ENCODE data around the gene TMEM178B.

The TMEM178B gene

DNA sequence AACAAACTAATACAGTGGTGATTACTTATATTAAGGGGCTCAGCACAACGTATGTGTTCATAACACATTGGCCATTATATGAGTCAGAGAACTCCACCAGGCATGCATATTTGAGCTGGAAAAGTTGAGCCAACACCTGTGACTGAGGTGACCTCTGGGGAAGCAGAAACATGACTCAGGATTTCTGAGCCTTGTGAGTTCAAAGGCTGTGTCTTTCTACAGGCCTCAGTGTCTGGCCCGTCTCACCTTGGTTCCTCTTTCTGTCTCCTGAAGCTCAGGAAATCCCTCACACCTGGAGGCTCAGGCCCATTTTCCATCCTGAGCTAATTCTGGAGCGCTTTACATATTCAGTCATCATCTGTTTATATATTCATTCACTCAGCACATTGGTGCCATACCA is 246.4 kb downstream of the TMEM178B start:
- no peak overlapping the region for H3K27ac ChIP-seq (replicated peaks)
- TF ChIP-seq, protein P1, sequence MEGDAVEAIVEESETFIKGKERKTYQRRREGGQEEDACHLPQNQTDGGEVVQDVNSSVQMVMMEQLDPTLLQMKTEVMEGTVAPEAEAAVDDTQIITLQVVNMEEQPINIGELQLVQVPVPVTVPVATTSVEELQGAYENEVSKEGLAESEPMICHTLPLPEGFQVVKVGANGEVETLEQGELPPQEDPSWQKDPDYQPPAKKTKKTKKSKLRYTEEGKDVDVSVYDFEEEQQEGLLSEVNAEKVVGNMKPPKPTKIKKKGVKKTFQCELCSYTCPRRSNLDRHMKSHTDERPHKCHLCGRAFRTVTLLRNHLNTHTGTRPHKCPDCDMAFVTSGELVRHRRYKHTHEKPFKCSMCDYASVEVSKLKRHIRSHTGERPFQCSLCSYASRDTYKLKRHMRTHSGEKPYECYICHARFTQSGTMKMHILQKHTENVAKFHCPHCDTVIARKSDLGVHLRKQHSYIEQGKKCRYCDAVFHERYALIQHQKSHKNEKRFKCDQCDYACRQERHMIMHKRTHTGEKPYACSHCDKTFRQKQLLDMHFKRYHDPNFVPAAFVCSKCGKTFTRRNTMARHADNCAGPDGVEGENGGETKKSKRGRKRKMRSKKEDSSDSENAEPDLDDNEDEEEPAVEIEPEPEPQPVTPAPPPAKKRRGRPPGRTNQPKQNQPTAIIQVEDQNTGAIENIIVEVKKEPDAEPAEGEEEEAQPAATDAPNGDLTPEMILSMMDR (IDR thresholded peaks at IDR 0.05; ENCODE audit: insufficient read depth, low read length), result no peak
- TF ChIP-seq, protein P2, sequence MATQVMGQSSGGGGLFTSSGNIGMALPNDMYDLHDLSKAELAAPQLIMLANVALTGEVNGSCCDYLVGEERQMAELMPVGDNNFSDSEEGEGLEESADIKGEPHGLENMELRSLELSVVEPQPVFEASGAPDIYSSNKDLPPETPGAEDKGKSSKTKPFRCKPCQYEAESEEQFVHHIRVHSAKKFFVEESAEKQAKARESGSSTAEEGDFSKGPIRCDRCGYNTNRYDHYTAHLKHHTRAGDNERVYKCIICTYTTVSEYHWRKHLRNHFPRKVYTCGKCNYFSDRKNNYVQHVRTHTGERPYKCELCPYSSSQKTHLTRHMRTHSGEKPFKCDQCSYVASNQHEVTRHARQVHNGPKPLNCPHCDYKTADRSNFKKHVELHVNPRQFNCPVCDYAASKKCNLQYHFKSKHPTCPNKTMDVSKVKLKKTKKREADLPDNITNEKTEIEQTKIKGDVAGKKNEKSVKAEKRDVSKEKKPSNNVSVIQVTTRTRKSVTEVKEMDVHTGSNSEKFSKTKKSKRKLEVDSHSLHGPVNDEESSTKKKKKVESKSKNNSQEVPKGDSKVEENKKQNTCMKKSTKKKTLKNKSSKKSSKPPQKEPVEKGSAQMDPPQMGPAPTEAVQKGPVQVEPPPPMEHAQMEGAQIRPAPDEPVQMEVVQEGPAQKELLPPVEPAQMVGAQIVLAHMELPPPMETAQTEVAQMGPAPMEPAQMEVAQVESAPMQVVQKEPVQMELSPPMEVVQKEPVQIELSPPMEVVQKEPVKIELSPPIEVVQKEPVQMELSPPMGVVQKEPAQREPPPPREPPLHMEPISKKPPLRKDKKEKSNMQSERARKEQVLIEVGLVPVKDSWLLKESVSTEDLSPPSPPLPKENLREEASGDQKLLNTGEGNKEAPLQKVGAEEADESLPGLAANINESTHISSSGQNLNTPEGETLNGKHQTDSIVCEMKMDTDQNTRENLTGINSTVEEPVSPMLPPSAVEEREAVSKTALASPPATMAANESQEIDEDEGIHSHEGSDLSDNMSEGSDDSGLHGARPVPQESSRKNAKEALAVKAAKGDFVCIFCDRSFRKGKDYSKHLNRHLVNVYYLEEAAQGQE (IDR thresholded peaks at IDR 0.05; ENCODE audit: insufficient replicate concordance, low read depth), result no peak
- no peak for TF ChIP-seq POLR2AphosphoS5 (IDR thresholded peaks at IDR 0.05; ENCODE audit: low read depth)
- no peak for TF ChIP-seq SPI1 (IDR thresholded peaks at IDR 0.05; ENCODE audit: borderline replicate concordance, low read depth)
- TF ChIP-seq GABPA (IDR thresholded peaks at IDR 0.05; ENCODE audit: low read depth), result no peak

DNA sequence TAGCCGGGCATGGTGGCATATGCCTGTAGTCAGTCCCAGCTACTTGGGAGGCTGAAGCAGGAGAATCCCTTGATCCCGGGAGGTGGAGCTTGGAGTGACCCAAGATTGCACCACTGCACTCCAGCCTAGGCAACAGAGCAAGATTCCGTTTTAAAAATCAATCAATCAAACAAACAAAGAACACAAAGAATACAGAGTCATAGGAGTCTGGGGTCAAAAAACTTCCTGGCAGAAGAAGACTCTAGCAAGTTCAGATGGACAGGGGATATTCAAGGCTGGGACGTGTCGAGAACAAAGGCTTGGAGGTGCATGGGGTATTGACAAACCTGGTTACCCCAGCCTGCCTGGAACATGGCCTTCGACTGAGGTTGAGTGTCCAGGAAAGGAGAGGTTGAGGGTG is 248.5 kb downstream of the TMEM178B start:
- Histone ChIP-seq H3K27ac (replicated peaks) (no peak overlapping the region), H3K4me3 (replicated peaks; ENCODE audit: insufficient read depth, low read length) (no peak overlapping the region), H3K27me3 (ENCODE audit: insufficient read depth, poor library complexity, severe bottlenecking) (no peaks in the 10 kb centered on the region)
- no peak for DNase-seq (ENCODE audit: low read depth in 1 of 2, low spot score in 1 of 2)
- no peak for TF ChIP-seq SPI1 (IDR thresholded peaks at IDR 0.05; ENCODE audit: borderline replicate concordance, low read depth)
- TF ChIP-seq GABPA (IDR thresholded peaks at IDR 0.05; ENCODE audit: low read depth), result no peak
- TF ChIP-seq, protein P2 (IDR thresholded peaks at IDR 0.05; ENCODE audit: insufficient replicate concordance, low read depth), result no peak
- TF ChIP-seq, protein P1 (IDR thresholded peaks at IDR 0.05; ENCODE audit: insufficient read depth, low read length), result no peak
- TF ChIP-seq POLR2AphosphoS5 (IDR thresholded peaks at IDR 0.05; ENCODE audit: low read depth), result no peak

More for the DNA sequence above, 246.4 kb downstream of the TMEM178B start:
- Histone ChIP-seq H3K4me3 (replicated peaks; ENCODE audit: insufficient read depth, low read length) (no peak overlapping the region), H3K27me3 (ENCODE audit: insufficient read depth, poor library complexity, severe bottlenecking) (no peaks in the 10 kb centered on the region)
- no peak for DNase-seq (ENCODE audit: low read depth in 1 of 2, low spot score in 1 of 2)

DNA sequence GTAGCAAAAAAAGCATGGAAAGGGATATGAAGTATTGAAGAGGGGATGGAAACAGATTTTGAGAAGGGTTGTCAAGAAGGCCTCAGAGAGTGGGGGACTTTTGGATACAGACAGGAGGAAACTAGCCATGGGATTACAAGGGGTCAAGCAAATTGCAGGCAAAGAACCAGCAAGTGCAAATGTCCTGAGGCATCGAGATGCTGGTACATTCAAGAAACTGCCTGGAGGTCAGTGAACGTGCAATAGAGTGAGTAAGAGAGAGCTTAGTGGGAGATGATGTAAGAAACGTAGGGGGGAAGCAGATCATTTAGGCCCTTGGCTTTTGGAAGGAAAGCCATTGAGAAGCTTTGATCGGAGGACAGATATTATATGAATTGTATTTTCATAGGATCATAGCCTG is 250.0 kb downstream of the TMEM178B start:
- TF ChIP-seq, protein P1 (IDR thresholded peaks at IDR 0.05; ENCODE audit: insufficient read depth, low read length), result no peak
- TF ChIP-seq SPI1 (IDR thresholded peaks at IDR 0.05; ENCODE audit: borderline replicate concordance, low read depth) (no peak), GABPA (IDR thresholded peaks at IDR 0.05; ENCODE audit: low read depth) (no peak)

DNA sequence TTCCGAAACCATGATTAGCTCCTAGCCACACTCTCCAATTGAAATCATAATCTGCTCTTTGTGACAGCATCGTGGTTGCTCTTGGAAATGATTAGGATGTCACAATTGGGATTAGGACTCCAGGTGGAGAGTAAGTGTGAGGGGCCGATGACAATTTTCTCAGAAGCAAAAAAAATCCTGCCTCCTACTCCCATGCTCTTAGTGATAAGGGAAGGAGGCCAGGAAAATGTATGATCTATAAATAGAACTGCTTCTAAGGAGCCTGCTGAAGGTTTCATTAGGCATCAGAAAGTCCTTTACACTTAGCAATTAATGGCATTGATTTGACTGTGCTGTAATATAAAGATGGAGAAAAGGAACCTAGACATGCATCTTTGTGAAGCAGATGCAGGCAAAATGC is 251.0 kb downstream of the TMEM178B start:
- no peak for DNase-seq (ENCODE audit: low read depth in 1 of 2, low spot score in 1 of 2)
- TF ChIP-seq GABPA (IDR thresholded peaks at IDR 0.05; ENCODE audit: low read depth), result no peak
- TF ChIP-seq POLR2AphosphoS5 (IDR thresholded peaks at IDR 0.05; ENCODE audit: low read depth), result no peak
- TF ChIP-seq SPI1 (IDR thresholded peaks at IDR 0.05; ENCODE audit: borderline replicate concordance, low read depth), result no peak
- TF ChIP-seq, protein P1 (IDR thresholded peaks at IDR 0.05; ENCODE audit: insufficient read depth, low read length), result no peak
- TF ChIP-seq, protein P2 (IDR thresholded peaks at IDR 0.05; ENCODE audit: insufficient replicate concordance, low read depth), result no peak
- Histone ChIP-seq H3K4me3 (replicated peaks; ENCODE audit: insufficient read depth, low read length) (no peak overlapping the region), H3K27ac (replicated peaks) (no peak overlapping the region), H3K27me3 (ENCODE audit: insufficient read depth, poor library complexity, severe bottlenecking) (no peaks in the 10 kb centered on the region)

More for the DNA sequence above, 250.0 kb downstream of the TMEM178B start:
- H3K27me3 ChIP-seq (ENCODE audit: insufficient read depth, poor library complexity, severe bottlenecking), result no peaks in the 10 kb centered on the region
- no peak for DNase-seq (ENCODE audit: low read depth in 1 of 2, low spot score in 1 of 2)
- H3K27ac ChIP-seq (replicated peaks), result no peak overlapping the region
- H3K4me3 ChIP-seq (replicated peaks; ENCODE audit: insufficient read depth, low read length), result no peak overlapping the region
